NCI-H345 (cell line): Measurements from ENCODE around the gene SLC9A3.
"Not testable (repeated sequence)": the region's sequence is repeated elsewhere in the genome, so short reads cannot be mapped to it uniquely, and the experiment has no call there.

Experiments
- DNase-seq: peaks from one replicate; lab custom pipeline; 2025; lab: John Stamatoyannopoulos, UW

SLC9A3 gene

DNA sequence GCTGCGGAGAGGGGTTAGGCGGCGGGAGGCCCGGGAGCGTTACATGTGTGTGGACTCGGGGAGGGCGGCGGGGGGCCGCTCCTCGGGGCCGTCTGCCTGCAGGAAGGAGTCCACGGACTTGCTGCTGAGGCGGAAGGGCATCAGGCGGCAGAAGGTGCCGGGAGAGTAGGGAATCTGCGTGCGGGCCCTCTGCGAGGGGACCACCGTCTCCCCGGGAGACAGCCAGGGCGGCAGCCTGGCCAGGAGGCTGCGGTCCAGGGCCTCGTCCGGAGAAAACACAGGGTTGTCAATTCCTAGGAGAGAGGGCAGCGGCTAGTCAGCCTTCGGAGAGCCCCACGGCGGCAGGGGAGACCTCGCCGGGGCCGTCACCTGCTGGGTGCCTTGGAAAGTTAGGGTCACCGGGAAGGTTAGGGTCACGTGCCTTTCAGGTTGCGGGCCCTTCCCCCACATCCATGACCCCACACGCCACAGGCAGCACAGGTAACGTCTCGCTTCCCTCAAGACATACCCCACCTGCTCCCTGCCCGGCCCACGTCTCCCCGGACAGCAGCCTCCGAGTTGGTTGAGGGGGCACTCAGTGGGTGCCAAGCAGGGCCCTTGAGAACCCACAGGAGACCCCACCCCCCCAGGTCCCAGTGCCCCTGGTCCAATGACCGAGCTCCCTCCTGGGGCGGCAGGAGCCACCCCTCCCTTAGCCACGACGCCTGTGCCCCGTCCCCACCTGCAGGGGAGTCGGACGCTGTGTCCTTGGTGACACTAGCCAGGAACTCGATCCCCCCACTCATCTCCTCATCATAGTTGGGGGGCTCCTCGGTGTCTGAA, 49.2 kb downstream of the SLC9A3 start:
- no peak for DNase-seq

DNA sequence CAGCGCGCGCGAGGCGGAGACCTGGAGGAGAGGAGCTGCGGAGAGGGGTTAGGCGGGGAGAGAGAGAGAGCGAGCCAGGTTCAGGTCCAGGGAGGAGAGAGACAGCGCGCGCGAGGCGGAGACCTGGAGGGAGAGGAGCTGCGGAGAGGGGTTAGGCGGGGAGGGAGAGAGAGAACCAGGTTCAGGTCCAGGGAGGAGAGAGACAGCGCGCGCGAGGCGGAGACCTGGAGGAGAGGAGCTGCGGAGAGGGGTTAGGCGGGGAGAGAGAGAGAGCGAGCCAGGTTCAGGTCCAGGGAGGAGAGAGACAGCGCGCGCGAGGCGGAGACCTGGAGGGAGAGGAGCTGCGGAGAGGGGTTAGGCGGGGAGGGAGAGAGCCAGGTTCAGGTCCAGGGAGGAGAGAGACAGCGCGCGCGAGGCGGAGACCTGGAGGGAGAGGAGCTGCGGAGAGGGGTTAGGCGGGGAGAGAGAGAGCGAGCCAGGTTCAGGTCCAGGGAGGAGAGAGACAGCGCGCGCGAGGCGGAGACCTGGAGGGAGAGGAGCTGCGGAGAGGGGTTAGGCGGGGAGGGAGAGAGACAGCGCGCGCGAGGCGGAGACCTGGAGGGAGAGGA, 49.9 kb downstream of the SLC9A3 start:
- not testable (repeated sequence) for DNase-seq

DNA sequence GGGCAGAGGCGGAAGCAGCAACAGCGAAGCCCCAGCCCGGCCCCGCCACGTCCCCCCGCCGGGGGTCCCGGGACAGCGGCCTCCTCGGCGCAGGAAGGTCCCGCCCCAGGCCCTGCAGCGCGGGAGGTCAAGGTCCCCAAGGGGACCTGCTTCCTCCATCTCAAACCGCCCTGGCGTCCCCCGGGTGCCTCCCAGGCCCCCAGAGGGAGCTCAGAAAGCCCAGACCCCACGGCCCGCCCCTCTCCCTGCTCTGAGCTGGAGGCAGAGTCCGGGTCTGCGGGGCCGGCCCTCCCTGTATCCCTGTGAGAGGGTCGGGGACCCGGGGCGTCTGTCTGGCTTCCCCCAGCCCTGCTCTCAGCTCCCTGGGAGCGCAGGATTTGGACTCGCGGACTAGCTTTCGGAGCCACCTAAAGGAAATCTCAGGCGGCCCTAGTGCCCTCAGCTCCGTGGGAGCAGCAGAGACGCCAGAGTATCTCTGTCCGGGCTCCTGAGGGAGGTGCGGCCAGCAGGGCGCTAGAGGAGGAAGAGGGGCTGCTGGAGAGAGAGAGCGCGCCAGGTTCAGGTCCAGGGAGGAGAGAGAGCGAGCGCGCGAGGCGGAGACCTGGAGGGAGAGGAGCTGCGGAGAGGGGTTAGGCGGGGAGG, 50.6 kb downstream of the SLC9A3 start:
- DNase-seq, result peak; percentile 24

DNA sequence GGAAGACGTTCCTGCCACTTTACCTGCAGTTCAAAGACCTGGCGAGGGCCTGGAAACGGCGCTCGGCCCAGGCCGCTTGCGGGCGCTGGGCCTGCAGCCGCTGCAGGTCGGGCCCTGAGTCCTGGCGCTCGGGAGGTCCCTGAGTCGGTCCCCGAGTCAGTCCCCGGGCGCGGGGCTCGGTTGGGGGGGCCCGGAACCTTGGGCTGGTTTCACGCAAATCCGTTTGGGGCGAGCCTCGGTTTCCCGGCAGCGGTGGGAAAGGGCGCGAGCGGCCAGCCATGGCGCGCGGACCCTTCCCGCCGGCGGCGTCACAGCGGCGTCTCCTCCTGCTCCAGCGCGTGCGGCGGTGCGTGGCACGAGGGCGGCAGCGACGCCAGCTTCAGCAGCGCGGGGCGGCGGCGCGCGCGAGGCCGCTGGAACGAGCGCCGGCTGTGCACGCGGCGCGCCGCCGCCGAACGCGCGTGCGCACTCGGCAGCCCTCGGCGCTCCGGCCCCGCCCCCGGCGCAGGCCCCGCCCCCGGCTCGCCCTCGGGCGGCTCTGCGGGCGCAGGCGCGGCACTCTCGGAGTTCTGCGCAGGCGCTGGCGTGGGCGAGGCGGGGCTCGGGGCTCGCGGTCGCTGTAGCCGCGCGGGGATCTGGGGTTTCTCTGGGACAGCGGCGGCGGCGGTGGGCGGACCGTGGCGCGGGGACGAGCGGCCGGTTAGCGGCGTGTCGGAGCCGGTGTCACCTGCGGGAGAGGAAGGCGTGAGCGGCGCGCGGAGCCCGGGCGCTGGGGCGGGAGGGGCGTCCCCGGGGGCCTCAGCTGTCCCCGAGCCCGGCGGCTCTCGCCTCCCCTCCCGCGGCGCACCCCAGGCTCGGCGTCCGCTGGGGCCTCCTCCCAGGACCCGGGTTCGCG, 51.3 kb downstream of the SLC9A3 start:
- peak; percentile 76 for DNase-seq

DNA sequence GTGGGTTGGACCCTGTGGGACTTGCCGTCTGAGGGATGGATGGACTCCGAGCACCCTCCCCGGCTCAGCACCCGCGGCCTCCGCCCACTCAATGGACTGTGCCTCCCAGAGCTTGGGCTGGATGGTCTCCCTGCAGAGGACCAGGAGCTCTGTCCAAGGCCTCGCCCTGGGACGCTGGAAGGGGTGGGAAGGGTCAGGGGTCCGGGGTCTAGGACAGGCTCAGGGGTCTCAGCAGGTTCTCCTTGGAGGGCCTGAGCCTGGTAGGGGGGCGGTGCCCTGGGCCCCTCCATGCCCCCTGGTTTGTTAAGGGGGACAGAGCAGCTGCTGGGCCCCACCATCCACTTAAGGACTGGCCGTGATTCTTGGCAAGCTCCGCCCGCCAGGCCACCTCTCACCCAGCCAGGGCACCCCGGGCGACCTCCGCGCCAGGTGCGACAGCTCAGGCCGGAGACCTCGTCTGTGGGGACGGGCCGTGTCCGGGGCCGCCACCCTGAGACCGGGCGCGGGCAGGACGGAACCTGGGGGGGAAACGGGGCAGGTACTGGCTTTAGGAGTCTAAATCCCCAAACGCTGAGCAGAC, 52.1 kb downstream of the SLC9A3 start:
- no peak for DNase-seq

DNA sequence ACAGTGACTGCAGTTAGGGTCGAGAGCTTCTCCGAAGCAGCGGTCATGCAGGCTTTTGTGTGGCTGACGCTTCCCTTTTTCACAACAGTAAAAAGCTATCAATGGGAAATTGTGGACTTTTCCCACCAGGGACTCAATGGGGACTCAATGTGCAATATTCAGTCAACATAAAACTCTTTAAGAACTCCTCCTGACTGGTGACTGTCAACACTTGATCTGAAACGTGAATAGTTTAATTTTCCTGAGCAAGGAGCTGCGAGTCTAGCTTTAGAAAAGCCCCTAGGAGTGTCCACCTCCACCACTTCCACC, 52.5 kb downstream of the SLC9A3 start:
- DNase-seq, result no peak

DNA sequence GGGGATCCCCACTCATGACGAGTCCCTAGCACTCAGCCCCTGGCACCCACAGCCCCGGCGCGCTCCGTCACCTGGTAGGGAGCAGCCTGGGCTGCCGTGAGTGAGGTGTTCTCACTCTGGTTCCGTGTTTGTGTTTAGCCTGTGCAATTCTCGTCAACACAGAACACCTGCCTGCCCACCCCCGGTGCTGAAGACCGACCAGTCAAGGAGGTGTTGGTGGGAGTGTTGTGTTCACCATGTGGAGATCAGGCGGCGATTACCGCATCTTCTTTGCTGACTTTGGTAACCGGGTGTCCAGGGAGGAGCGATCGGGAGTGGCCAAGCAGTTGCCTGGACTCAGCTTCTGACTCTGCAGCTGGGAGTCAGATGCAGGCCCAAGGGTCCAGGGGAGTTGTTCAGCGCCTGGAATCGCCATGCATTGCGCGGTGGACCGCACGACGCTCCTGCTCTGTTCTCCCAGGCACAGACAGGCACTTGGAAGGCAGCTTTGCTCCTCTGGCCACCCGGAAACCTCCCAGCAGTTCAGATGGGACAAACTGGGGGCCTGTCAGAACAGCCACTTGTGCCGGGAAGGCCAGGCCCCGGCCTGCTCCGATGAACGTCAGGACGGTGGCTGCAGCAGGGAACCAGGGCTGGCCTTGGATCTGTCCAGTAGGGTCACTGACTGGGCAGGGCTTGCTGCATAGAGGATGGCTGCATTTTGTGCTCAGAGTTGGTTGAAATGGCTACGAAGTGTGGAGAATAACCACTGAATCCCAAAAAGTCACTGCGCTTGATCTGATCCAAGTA, 53.1 kb downstream of the SLC9A3 start:
- no peak for DNase-seq

DNA sequence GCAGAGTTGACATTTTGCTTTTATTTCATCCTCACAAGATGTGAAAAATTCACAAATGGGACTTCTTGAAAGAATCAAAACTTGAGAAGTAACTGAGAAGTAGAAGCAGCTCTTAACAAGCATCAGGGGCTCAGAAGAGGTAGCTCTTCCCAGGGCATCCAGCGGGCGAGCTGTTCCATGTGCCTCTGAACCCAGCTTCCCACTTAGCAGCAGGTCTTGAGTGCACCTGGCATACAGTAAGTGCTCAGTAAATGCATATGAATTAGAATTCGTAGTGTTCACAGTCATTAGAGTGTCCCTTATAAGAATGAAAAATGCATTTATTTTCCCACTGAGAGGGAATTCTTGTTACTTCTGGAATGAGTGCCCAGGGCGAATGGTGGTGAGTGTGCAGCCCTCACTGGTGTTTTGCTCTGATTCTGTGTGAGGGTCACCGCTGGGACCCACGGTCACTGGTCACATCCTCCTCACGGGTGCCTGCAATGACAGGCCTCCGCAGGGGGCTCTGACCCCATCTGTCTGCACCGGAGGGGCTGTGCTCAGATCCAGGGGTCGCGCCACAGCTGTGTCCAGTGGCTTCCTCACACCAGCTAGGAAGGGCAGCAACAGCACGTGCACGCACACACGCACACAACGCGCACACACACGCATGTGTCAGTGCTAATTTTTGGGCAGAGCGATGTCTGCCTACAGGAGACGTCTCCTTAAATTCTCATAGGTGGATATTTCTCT, 54.3 kb downstream of the SLC9A3 start:
- no peak for DNase-seq

DNA sequence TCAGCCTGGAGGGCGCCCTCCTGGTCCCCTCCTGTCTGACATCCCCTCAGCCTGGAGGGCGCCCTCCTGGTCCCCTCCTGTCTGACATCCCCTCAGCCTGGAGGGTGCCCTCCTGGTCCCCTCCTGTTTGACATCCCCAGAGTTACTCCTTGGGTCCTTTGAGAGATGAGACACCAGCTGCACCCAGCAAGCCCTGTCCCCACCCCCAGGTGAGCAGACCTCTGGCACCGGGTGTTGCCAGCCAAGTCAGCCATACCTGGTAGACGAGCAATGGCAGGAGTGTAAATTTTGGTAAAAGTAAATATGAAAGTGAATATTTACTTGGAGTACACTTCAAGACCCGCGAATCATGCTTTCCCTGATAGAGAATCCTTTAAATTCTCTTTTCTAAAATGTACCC, 55.8 kb downstream of the SLC9A3 start:
- DNase-seq, result no peak

DNA sequence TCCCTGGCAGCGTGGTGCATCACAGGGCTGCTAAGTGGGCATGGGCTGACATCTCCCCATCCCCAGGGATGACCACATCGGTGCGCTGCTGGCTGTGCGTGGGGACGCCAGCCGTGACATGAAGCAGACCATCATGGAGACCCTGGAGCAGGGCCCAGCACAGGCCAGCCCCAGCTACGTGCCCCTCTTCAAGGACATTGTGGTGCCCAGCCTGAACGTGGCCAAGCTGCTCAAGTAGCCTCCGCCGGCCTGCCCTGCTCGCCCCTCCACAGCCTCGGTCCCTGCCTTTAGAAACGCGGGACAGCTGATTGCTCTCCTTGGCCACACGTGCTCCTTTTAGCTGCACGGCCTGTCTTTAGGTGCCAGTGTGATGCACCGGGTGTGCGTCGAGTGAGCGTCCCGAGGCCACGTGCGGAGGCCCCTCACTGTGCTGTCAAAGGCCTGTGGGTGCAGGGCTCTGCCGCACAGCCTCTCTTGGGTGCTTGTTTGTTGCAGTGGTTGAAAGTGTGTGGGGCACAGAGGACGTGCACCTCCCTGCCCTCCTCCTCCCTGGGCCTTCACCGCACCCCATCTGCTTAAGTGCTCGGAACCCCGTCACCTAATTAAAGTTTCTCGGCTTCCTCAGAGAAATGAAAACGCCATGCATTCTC, 57.5 kb downstream of the SLC9A3 start:
- DNase-seq, result no peak

DNA sequence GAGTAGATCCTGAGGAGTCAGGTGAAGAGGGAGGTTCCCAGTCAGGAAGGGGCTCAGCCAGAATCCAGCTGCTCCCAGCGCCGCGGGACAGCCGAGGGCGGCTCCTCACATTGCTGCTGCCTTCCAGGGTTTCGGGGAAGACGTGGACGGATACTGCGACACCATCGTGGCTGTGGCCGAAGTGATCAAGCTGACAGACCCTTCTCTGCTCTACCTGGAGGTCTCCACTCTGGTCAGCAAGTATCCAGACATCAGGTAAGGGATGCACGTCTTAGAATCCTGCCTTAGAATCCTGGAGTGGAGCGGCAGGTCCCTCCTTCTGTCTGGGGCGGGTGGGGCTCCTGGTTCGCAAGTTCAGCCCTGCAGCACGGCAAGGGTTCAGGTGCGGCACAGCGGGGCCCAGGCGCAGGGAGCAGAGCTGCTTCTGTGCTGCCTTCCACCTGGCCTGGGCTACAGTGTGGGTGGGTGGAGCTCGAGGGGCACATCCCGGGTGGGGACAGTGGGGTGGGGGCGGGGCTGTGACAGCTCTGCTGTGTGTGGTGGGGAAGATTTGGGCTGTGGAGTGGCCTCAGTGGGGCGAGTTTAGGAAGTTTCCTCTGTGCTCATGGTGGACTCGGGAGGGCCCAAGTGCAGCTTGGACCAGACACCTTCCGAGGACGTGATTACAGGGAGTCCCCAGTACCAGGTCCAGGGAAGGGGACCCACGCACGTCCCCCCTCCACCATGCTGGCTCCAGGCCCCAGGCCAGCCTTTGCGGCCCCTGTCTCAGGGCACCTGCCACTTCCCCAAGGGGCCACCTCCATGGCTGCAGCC, 58.5 kb downstream of the SLC9A3 start:
- no peak for DNase-seq

DNA sequence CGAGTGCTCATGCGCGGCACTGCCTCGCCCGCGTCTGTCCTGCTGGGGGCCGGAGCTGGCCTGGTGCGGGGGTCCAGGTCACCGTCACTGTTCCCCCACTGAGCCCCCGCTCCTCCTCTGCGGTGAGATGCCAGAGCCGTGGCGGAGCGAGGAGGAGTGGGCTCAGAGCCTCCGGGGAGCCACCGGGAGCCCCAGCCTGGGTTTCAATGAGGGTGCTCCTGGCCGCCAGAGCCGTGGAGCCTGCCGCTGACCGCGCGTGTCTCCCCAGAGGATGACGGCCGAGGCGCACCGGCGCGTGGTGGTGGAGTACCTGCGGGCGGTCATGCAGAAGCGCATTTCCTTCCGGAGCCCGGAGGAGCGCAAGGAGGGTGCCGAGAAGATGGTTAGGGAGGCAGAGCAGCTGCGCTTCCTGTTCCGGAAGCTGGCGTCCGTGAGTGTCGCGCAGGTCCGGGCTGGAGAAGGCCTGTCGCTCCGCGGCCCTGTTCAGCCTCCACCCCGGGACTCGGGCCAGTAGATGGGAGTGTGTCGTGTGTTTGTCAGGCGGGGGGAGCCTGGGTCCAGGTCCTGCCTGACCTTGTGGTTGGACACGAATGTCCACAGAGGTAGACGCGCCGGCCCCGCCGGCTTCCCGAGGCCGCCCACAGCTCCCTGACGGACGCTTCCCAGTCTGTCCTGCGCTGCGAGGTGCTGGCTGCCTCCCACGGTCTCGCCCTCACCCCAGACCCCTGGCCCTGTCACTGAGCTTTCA, 59.2 kb downstream of the SLC9A3 start:
- DNase-seq, result no peak

DNA sequence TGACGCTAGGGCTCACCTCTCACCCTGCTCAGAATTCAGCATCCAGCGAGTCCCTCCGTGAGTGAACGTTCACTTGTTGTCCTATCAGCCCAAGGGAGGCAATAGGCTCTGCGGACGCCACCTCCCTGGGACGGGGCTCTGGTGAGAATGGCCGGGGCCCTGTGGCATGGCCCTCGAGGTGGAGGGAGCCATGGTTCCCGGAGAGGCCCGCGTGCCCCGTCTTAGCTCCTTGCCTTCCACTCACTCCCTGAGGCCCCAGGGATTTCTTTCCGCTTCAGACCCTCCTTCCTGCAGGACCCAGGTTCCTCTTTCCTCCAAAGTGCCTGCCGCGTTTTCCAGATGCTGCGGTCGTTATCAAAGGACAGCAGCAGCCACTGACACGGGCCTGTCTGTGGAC, 59.8 kb downstream of the SLC9A3 start:
- no peak for DNase-seq

DNA sequence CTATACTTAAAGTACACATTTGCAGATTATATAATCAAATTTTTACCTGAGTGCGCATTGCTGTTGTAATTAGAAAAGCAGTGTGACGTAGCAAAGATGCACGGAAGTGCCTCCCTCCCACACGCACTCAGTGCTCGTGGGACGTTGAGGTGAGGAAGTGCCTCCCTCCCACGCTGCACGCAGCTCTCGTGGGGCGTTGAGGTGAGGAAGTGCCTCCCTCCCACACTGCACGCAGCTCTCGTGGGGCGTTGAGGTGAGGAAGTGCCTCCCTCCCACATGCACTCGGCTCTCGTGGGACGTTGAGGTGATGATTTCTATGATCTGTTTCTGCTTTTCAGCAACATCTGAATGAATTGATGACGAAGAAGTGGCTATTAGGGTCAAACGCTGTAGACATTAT, 60.3 kb downstream of the SLC9A3 start:
- no peak for DNase-seq

DNA sequence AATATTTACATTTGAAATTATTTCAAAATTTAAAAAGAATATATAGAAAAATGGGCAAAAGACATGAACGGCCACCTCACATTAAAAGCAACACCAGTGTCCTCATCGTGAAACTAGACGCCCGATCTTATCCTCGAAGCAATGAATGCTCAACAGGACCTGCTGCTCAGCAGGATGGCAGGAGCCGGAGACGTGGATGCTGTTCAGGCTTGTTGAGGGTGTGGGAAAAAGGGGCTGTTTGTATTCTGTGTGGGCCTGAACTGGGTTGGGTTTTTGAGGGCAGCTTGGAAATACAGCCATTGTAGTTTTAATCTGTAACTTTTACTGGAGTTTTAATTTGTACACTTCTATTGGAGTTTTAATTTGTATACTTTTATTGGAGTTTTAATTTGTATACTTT, 60.9 kb downstream of the SLC9A3 start:
- DNase-seq, result no peak

DNA sequence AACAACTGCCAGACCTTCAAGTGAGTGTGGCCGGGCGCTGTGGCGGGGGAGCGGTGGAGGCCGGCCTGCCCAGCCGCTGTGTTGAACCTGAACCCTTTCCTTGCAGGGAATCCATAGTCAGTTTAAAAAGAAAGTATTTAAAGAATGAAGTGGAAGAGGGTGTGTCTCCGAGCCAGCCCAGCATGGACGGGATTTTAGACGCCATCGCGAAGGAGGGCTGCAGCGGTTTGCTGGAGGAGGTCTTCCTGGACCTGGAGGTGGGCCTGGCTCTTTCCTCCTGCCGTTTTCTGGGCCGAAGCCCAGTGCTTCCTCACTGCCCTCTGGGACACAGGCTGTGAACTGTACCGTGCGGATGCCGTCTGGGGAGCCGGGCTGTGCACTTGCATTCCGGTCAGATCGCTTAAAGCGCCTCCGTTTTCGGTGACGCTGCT, 62.2 kb downstream of the SLC9A3 start:
- DNase-seq, result no peak

DNA sequence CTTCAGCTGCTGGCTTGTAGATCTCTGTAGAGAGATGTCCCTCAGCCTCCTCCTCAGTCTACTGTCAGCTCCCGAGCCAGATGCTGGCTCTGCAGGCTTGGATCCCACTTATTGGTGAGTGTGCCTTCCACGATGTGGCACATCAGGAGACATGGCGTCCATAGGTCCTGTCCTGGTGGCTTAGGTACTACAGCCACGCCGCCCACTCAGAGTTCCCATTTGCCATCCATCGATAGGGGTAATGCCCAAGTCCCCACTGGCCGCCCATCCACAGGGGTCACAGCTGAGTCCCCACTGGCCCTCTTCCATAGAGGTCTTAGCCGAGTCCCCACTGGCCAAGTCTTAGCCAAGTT, 64.0 kb downstream of the SLC9A3 start:
- DNase-seq, result no peak

DNA sequence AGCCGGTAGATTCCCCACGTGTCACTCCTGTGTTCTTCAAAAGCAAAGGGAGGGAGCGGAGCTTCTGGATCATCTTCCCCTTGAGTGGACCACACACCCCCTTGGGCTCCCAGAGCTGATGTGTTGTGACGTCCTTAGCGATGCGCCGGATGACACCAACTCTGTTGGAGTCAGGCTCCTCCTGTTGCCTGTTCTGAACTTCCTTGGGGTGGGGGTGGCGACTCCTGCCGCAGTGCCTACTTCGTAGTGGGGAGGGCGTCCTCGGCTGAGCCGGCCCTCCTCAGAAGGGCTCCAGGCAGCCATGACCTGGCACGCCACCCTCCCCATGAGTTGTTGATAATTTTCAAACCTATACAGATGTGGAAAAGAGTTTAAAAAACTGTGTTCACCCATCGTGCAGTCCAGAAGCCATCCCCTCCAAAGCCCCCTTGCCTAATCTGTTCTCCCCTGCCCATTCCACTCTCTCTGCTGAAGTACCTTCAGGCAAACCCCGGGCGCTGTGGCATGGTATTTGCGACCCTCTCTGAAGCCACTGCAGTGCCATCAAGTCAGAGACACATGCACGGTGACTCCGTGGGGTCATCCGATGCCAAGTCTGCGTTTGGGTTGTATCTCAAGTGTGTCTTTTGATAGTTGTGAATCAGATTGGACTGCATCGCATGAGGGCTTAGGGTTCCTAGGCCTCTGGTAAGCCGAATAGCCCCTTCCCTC, 64.5 kb downstream of the SLC9A3 start:
- DNase-seq, result no peak
